Caco-2 (cell line): ENCODE measurements around the gene OR52M1. TPM values are rescaled to one million over a fixed set of nuclear protein-coding genes. Genes with fewer than 3 reads are reported as not detected.

Experiments
- BruUV-seq: library from RNA; stranded (reverse); fragments of 400-500 nt; replicated peaks from 2 replicates; lab custom pipeline; 2021; lab: Mats Ljungman, UMichigan
- CTCF ChIA-PET: fragments of 300-600 bp; sonication (Branson Sonifier 250); formaldehyde crosslinking; loops from one replicate; lab custom pipeline; 2022; ENCODE audit warnings: antibody characterized with exemption; lab: Charles Lee
- POLR2A ChIA-PET: fragments of 300-600 bp; sonication (Branson Sonifier 250); formaldehyde crosslinking; loops from one replicate; lab custom pipeline; 2022; ENCODE audit warnings: antibody characterized with exemption; lab: Charles Lee
- DNase-seq, 2 experiments: peaks; one replicate each; pipeline versions ENCODE4 v3.0.0 to v3.0.0-alpha.2; 2020 to 2022
- H3K27me3 ChIP-seq: replicated peaks from 2 replicates; pipeline ENCODE4 v1.6.0; 2011; ENCODE audit warnings: low read length; ENCODE audit not compliant: control insufficient read depth, insufficient read depth
- H3K36me3 ChIP-seq: 2 replicates; pipeline ENCODE4 v1.5.1; 2011; ENCODE audit warnings: low read length; ENCODE audit not compliant: control insufficient read depth, insufficient read depth
- H3K4me1 ChIP-seq: fragments of 250-450 bp; sonication (Bioruptor Pico); 2 replicates; pipeline ENCODE4 v1.5.1; 2020; ENCODE audit warnings: mild to moderate bottlenecking
- H3K4me3 ChIP-seq: 2 replicates; pipeline ENCODE4 v1.5.1; 2011; ENCODE audit warnings: low read depth, mild to moderate bottlenecking, control low read depth, low read length
- H3K9me3 ChIP-seq: fragments of 250-450 bp; sonication (Bioruptor Pico); 2 replicates; pipeline ENCODE4 v1.5.1; 2020; ENCODE audit warnings: mild to moderate bottlenecking, moderate library complexity
- H3K27ac Mint-ChIP-seq: one replicate; pipeline ENCODE4 v1.8.0; 2022; ENCODE audit warnings: mixed read lengths; ENCODE audit not compliant: unreplicated experiment
- H3K27me3 Mint-ChIP-seq: one replicate; pipeline ENCODE4 v1.8.0; 2022; ENCODE audit warnings: mixed read lengths; ENCODE audit not compliant: insufficient read depth, unreplicated experiment
- H3K36me3 Mint-ChIP-seq: one replicate; pipeline ENCODE4 v1.8.0; 2022; ENCODE audit warnings: mild to moderate bottlenecking, mixed read lengths; ENCODE audit not compliant: insufficient read depth, unreplicated experiment
- H3K4me1 Mint-ChIP-seq: one replicate; pipeline ENCODE4 v1.8.0; 2022; ENCODE audit warnings: low read depth, mixed read lengths; ENCODE audit not compliant: unreplicated experiment
- H3K4me3 Mint-ChIP-seq: one replicate; pipeline ENCODE4 v1.8.0; 2022; ENCODE audit warnings: mild to moderate bottlenecking, moderate library complexity, mixed read lengths; ENCODE audit not compliant: unreplicated experiment
- H3K9me3 Mint-ChIP-seq: one replicate; pipeline ENCODE4 v1.8.0; 2022; ENCODE audit warnings: mixed read lengths; ENCODE audit not compliant: unreplicated experiment
- CTCF ChIP-seq, 2 experiments: fragments of 200-600 bp in 1 of 2; IDR thresholded peaks; 1 replicate in 1 of 2; 2 replicates in 1 of 2; pipeline versions ENCODE4 v1.5.1 to v1.8.0; 2011 to 2022; ENCODE audit warnings: antibody characterized with exemption in 1 of 2, control low read depth in 1 of 2, inconsistent platforms in 1 of 2, low read depth in 1 of 2, low read length in 1 of 2, mild to moderate bottlenecking in 1 of 2, moderate library complexity in 1 of 2; ENCODE audit not compliant: insufficient read depth in 1 of 2, severe bottlenecking in 1 of 2, unreplicated experiment in 1 of 2
- intact Hi-C: fragments of 100-400 bp; cut with micrococcal nuclease; formaldehyde crosslinking; loops from one replicate; pipeline ENCODE4 v1.10.0; 2022; ENCODE audit not compliant: unreplicated experiment
- total RNA-seq: library from RNA; stranded (reverse); gene quantifications from 2 replicates; pipeline ENCODE4 v1.2.3, GENCODE V29; 2022

OR52M1 gene
- total RNA-seq, 1 experiment from 2014 or later = not detected

GRCh38 chr11:4539603-4540219, 5.3 kb upstream of the OR52M1 start:
- H3K27me3 ChIP-seq = peaks cover 2% of the 10 kb centered on the region
- no peaks in the 10 kb centered on the region for H3K9me3 ChIP-seq
- POLR2A ChIA-PET = no interaction called here
- Mint-ChIP-seq H3K9me3 (no peaks in the 10 kb centered on the region), H3K27me3 (peaks cover 3% of the 10 kb centered on the region), H3K36me3 (no peaks in the 10 kb centered on the region), H3K4me1 (no peaks in the 10 kb centered on the region), H3K4me3 (no peak overlapping the region), H3K27ac (no peak overlapping the region)
- no peak overlapping the region for H3K4me3 ChIP-seq
- CTCF ChIA-PET = interaction anchor here (0.6 to 4.9 kb wide), 8 partner anchors 21 to 359 kb away, joined by 3 to 60 read pairs (median 4); partner anchors contain the start of gene TRIM68
- H3K36me3 ChIP-seq = no peaks in the 10 kb centered on the region
- TF ChIP-seq CTCF (IDR thresholded peaks at IDR 0.05; ENCODE audit: insufficient read depth in 1 of 2, low read depth in 1 of 2, low read length in 1 of 2, severe bottlenecking in 1 of 2, unreplicated experiment in 1 of 2) = peak; percentile 71 to 83
- no peaks in the 10 kb centered on the region for H3K4me1 ChIP-seq
- DNase-seq = peak in 1 of 2 experiments; percentile 59
- BruUV-seq = no TSS peak
- intact Hi-C loops = loop anchor here (1.0 kb wide), 2 partner anchors 352 to 357 kb away; no protein-coding TSS in a partner anchor

- Mint-ChIP-seq H3K36me3 (no peaks in the 10 kb centered on the region), H3K4me3 (no peak overlapping the region), H3K27ac (no peak overlapping the region), H3K27me3 (peaks cover 3% of the 10 kb centered on the region), H3K4me1 (no peaks in the 10 kb centered on the region), H3K9me3 (no peaks in the 10 kb centered on the region)
- Histone ChIP-seq H3K9me3 (no peaks in the 10 kb centered on the region), H3K4me3 (no peak overlapping the region), H3K36me3 (no peaks in the 10 kb centered on the region), H3K27me3 (peaks cover 2% of the 10 kb centered on the region), H3K4me1 (no peaks in the 10 kb centered on the region)
- BruUV-seq = no TSS peak
- ChIA-PET CTCF (interaction anchor here (4.9 kb wide), 1 partner anchor 354 kb away, joined by 60 read pairs; no protein-coding TSS in a partner anchor), POLR2A (no interaction called here)
- DNase-seq = no peak
- intact Hi-C loops = no loop called here
- no peak for TF ChIP-seq CTCF (IDR thresholded peaks at IDR 0.05; ENCODE audit: insufficient read depth in 1 of 2, low read depth in 1 of 2, low read length in 1 of 2, severe bottlenecking in 1 of 2, unreplicated experiment in 1 of 2)
These were observed 3.9 kb upstream of the OR52M1 start for GRCh38 chr11:4541071-4541470.

GRCh38 chr11:4543561-4543960, 1.4 kb upstream of the OR52M1 start:
- Histone ChIP-seq H3K9me3 (no peaks in the 10 kb centered on the region), H3K4me1 (peaks cover 13% of the 10 kb centered on the region), H3K27me3 (peaks cover 2% of the 10 kb centered on the region), H3K36me3 (no peaks in the 10 kb centered on the region), H3K4me3 (no peak overlapping the region)
- no peak for TF ChIP-seq CTCF (IDR thresholded peaks at IDR 0.05; ENCODE audit: insufficient read depth in 1 of 2, low read depth in 1 of 2, low read length in 1 of 2, severe bottlenecking in 1 of 2, unreplicated experiment in 1 of 2)
- no TSS peak for BruUV-seq
- Mint-ChIP-seq H3K4me1 (no peaks in the 10 kb centered on the region), H3K4me3 (no peak overlapping the region), H3K27me3 (peaks cover 3% of the 10 kb centered on the region), H3K9me3 (no peaks in the 10 kb centered on the region), H3K36me3 (no peaks in the 10 kb centered on the region), H3K27ac (no peak overlapping the region)
- no peak for DNase-seq
- POLR2A ChIA-PET = no interaction called here
- CTCF ChIA-PET = no interaction called here
- intact Hi-C loops = no loop called here
